Mesothelial cell of epicardium (in vitro differentiated cells): ENCODE data around the gene SBF2. TPM values are rescaled to one million over a fixed set of nuclear protein-coding genes. Genes with fewer than 3 reads are reported as not detected.

Experiments used
- DNase-seq, 2 experiments: peaks; one replicate each; pipeline ENCODE4 v3.0.0; 2021; ENCODE audit warnings: low spot score in 2 of 2; ENCODE audit not compliant: unreplicated experiment in 2 of 2
- H3K27ac Mint-ChIP-seq: 2 replicates; pipeline ENCODE4 v1.8.0; 2021; ENCODE audit warnings: mixed read lengths
- H3K27me3 Mint-ChIP-seq: 2 replicates; pipeline ENCODE4 v1.8.0; 2021; ENCODE audit warnings: low read depth, mixed read lengths
- H3K36me3 Mint-ChIP-seq: 2 replicates; pipeline ENCODE4 v1.8.0; 2021; ENCODE audit warnings: mixed read lengths
- H3K4me1 Mint-ChIP-seq: 2 replicates; pipeline ENCODE4 v1.8.0; 2021; ENCODE audit warnings: mixed read lengths
- H3K4me3 Mint-ChIP-seq: 2 replicates; pipeline ENCODE4 v1.8.0; 2021; ENCODE audit warnings: mild to moderate bottlenecking, moderate library complexity, mixed read lengths
- H3K9me3 Mint-ChIP-seq: 2 replicates; pipeline ENCODE4 v1.8.0; 2021; ENCODE audit warnings: mixed read lengths
- total RNA-seq: library from RNA; stranded (reverse); gene quantifications from 3 replicates; pipeline ENCODE4 v1.2.1, GENCODE V29; 2021
- TF ChIP-seq, protein P1 (sequence below): fragments of 200-600 bp; sonication (generic); IDR thresholded peaks from one replicate; pipeline ENCODE4 v1.5.0; 2021; ENCODE audit warnings: antibody characterized with exemption; ENCODE audit not compliant: unreplicated experiment

Gene SBF2
- total RNA-seq, 1 donor from 2014 or later, result 58.4 TPM

DNA sequence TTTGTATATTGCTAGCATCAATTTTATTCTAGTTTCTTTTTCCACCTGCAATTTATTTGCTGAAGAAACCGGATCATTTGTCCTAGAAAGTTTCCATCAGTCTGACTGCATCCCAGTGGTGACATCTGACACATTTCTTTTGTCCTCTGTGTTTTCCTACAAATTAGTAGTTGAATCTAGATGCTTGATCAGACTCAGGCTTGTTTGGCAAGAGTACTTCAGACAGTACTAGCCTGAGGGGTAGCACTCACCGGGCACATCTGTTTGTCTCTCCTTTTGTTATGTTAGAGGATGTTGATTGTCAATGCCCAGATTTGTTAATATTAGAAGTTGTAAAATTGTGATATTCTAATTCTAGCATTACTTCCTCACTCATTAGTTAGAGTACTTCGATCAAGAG is 425.4 kb downstream of the SBF2 start:
- H3K36me3 Mint-ChIP-seq, result peaks cover 41% of the 10 kb centered on the region

DNA sequence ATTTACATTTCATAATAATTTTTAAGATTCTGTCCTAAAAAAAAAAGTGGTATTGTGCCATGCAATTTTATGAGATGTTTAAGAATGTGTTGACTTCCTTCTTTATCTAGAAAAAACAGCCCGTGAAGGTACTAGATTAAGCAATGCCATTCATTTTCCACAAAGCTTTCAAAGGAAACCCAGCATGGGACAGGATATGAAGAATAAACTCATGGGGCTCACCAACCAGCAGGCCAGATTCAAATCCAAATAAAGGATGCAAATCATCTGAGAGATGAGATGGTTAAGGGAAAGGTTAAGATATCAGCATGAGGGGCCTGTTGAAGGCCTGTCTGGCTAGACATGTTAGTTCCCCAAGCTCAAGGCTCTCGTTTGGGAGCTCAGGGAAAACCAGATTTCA is 431.0 kb downstream of the SBF2 start:
- TF ChIP-seq, protein P1, sequence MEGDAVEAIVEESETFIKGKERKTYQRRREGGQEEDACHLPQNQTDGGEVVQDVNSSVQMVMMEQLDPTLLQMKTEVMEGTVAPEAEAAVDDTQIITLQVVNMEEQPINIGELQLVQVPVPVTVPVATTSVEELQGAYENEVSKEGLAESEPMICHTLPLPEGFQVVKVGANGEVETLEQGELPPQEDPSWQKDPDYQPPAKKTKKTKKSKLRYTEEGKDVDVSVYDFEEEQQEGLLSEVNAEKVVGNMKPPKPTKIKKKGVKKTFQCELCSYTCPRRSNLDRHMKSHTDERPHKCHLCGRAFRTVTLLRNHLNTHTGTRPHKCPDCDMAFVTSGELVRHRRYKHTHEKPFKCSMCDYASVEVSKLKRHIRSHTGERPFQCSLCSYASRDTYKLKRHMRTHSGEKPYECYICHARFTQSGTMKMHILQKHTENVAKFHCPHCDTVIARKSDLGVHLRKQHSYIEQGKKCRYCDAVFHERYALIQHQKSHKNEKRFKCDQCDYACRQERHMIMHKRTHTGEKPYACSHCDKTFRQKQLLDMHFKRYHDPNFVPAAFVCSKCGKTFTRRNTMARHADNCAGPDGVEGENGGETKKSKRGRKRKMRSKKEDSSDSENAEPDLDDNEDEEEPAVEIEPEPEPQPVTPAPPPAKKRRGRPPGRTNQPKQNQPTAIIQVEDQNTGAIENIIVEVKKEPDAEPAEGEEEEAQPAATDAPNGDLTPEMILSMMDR, result no peak
- no peak for DNase-seq
- Mint-ChIP-seq H3K27ac (peak overlapping the region; percentile 50), H3K4me3 (no peak overlapping the region), H3K27me3 (no peaks in the 10 kb centered on the region), H3K4me1 (peaks cover 23% of the 10 kb centered on the region), H3K36me3 (peaks cover 12% of the 10 kb centered on the region), H3K9me3 (peaks cover 16% of the 10 kb centered on the region)

More for the DNA sequence above, 425.4 kb downstream of the SBF2 start:
- Mint-ChIP-seq H3K4me3 (no peak overlapping the region), H3K27me3 (no peaks in the 10 kb centered on the region), H3K27ac (no peak overlapping the region), H3K4me1 (no peaks in the 10 kb centered on the region), H3K9me3 (peaks cover 43% of the 10 kb centered on the region)
- TF ChIP-seq, protein P1, result no peak
- no peak for DNase-seq

DNA sequence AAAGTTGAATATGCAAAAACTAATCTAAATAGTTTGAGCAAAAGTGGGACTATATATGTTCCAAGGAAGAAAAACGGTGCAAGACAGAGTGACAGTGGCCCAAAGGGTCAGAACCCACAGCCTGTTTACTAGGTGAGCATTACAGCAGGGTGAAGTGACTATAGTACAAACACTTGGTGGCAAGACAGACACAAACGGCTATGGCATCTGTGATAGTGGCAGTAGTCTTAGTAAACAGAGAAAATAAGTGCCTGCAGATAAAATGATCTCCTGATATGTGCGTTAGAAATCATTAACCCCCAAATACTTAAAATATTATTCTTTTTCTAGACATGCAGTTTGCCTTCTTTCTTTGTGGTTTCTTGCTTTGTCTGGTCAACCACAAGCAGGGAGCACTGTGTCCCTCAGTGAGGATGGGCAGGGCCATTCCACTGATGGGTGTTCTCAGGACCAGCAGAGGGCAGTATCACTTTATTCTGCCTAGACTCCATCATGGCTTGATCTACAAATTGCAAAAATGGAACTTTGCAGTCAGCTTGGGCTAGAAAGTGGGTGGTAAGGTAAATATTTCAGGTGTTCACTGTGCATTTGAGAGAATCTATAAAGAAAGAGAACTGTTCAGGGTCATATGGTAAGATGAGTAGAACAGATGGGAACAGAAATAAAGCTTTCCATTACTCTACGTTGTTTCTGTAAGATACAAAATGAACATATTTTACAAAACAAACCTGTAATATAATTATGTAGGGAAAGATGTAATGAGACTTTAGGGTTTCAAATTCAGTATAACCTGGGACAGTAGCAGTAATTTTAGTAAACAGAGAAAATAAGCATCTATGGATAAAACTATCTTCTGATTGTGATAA is 431.9 kb downstream of the SBF2 start:
- DNase-seq, result no peak
- TF ChIP-seq, protein P1, result peak; percentile 52
- Mint-ChIP-seq H3K27ac (no peak overlapping the region), H3K4me3 (no peak overlapping the region), H3K9me3 (peaks cover 9% of the 10 kb centered on the region), H3K27me3 (no peaks in the 10 kb centered on the region), H3K4me1 (peaks cover 25% of the 10 kb centered on the region), H3K36me3 (peaks cover 6% of the 10 kb centered on the region)

DNA sequence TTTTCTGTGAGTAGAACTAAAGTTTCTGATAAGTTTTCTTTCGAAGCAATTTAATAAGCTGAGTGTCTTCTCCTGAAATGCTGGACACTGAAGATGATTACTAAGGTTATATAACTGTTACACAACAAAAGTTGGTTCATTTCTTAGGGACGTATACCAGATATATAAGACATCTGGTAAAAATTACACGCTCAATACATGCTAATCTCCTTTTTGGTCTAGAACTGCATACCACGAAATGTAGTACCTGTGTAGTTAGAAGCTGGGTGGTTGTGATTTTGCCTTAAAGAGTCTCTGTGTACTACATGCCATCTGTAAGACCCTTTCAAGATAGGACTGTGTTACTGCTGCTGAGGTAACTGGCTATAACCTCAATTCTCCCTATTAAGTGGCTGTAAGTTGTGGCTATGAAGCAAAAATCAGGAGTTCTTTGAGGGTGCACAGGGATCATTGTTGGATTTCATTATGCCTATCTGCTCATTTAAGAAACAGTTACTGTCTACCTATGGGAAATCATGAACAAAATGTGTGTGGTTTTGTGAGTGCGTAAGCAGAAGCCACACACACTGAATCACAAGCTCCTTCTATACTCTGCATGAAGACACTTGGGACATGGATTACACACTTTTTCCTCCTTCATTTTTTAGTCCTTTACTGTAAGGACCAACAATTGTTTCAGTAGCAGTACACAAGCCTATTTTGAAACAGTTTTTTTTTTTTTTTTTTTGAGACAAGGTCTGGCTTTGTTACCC is 434.3 kb downstream of the SBF2 start:
- H3K4me3 Mint-ChIP-seq, result no peak overlapping the region
- no peak for DNase-seq
- H3K36me3 Mint-ChIP-seq, result no peaks in the 10 kb centered on the region
- H3K9me3 Mint-ChIP-seq, result no peaks in the 10 kb centered on the region
- TF ChIP-seq, protein P1, result no peak
- peaks cover 25% of the 10 kb centered on the region for H3K4me1 Mint-ChIP-seq
- no peaks in the 10 kb centered on the region for H3K27me3 Mint-ChIP-seq
- peak overlapping the region; percentile 60 for H3K27ac Mint-ChIP-seq

DNA sequence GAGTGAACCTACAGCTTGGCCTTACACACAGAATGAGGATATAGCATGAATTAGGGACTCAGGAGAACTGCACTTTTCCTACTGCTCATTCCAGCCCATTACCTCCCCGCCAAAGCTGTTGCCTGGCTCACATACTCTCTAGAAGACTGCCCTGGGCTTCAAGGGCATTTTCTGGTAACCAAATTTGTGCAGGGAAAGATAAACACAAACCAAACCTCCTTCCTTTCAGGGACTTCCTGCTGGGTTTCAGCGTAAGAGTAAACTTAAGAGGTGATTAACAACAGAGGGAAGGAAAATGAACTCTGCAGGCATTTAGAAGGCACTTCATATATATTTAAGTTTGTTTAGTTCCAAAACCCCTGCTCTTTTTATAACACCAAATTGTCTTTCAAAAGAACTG is 435.2 kb downstream of the SBF2 start:
- Mint-ChIP-seq H3K27me3 (no peaks in the 10 kb centered on the region), H3K4me3 (no peak overlapping the region), H3K4me1 (peaks cover 28% of the 10 kb centered on the region), H3K27ac (peak overlapping the region; percentile 88), H3K9me3 (no peaks in the 10 kb centered on the region), H3K36me3 (no peaks in the 10 kb centered on the region)
- TF ChIP-seq, protein P1, result no peak
- DNase-seq, result no peak
